ENCODE data around the gene CLCN3.
"Not testable (repeated sequence)": the region's sequence is repeated elsewhere in the genome, so short reads cannot be mapped to it uniquely, and the experiment has no call there.

The CLCN3 gene

DNA sequence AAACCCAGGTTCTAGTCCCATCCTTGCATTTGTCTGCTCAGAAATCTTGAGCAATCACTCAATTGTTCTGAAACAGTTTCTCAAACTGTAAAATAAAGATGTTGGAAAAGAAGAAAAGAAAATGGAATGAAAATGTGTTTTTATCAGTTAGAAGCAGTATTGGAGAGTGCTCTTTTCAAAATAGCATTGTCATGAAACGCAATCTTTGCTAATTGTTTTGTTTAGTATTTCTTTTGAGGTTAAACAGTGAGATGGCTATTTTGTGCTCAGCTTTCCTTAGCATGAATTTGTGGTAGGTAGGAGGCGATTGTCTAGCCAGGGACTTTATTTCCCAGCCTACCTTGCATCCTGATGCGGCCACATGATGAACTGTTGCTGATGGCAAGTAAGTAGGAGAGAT lies 148.0 kb downstream of the CLCN3 start:
- H3K36me3 ChIP-seq (ENCODE audit: control insufficient read depth, insufficient read depth, low read length), result no peaks in the 10 kb centered on the region

DNA sequence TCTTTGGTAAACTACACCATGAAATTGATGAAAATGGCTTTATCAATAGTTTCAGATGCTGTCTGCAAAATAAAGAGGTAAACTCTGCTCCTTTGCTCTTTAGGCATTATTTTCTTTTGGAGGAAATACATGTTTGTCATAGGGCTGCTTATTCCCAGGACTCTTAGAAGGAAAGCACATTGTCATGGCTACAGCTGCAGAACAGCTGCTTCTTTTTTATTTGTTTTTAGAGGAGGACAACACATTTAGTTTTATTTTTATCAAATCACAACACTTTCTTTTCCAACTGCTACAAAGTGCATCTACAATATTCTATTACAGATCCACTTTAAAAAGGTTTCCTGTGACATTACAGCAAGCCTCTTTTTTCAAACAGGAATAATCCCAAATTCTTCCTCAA lies 150.0 kb downstream of the CLCN3 start:
- no peak overlapping the region for H3K4me3 ChIP-seq (replicated peaks; ENCODE audit: low read depth, low read length)
- no peak for DNase-seq (ENCODE audit: extremely low read depth, insufficient read length)
- H3K36me3 ChIP-seq (ENCODE audit: control insufficient read depth, insufficient read depth, low read length), result no peaks in the 10 kb centered on the region
- H3K27me3 ChIP-seq (replicated peaks; ENCODE audit: control insufficient read depth, insufficient read depth, low read length), result no peaks in the 10 kb centered on the region
- TF ChIP-seq, protein P1, sequence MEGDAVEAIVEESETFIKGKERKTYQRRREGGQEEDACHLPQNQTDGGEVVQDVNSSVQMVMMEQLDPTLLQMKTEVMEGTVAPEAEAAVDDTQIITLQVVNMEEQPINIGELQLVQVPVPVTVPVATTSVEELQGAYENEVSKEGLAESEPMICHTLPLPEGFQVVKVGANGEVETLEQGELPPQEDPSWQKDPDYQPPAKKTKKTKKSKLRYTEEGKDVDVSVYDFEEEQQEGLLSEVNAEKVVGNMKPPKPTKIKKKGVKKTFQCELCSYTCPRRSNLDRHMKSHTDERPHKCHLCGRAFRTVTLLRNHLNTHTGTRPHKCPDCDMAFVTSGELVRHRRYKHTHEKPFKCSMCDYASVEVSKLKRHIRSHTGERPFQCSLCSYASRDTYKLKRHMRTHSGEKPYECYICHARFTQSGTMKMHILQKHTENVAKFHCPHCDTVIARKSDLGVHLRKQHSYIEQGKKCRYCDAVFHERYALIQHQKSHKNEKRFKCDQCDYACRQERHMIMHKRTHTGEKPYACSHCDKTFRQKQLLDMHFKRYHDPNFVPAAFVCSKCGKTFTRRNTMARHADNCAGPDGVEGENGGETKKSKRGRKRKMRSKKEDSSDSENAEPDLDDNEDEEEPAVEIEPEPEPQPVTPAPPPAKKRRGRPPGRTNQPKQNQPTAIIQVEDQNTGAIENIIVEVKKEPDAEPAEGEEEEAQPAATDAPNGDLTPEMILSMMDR (IDR thresholded peaks at IDR 0.05; ENCODE audit: insufficient read depth, low read length, poor library complexity, severe bottlenecking), result no peak

More for the DNA sequence above, 148.0 kb downstream of the CLCN3 start:
- no peak for DNase-seq (ENCODE audit: extremely low read depth, insufficient read length)
- TF ChIP-seq, protein P1 (IDR thresholded peaks at IDR 0.05; ENCODE audit: insufficient read depth, low read length, poor library complexity, severe bottlenecking), result no peak
- Histone ChIP-seq H3K27me3 (replicated peaks; ENCODE audit: control insufficient read depth, insufficient read depth, low read length) (no peaks in the 10 kb centered on the region), H3K4me3 (replicated peaks; ENCODE audit: low read depth, low read length) (no peak overlapping the region)

DNA sequence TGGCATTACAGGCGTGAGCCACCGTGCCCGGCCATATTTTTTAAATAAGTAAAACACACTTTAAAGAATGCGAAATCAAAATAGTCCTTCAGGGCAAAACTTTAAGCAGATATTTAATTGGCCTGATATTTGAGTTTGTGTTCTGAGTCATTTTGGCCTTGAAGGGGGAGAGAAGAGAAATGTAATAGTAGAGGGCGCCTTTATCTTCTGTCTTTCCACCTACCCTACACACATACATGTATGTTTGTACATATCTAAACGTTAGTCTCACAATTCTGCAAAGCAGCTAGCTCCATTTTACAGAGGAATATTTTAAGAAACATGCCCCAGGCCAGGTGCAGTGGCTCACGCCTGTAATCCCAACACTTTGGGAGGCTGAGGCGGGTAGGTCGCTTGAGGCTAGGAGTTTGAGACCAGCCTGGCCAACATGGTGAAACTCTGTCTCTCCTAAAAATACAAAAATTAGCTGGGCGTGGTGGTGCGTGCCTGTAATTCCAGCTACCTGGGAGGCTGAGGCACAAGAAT lies 151.2 kb downstream of the CLCN3 start:
- not testable (repeated sequence) for H3K36me3 ChIP-seq (ENCODE audit: control insufficient read depth, insufficient read depth, low read length); H3K4me3 ChIP-seq (replicated peaks; ENCODE audit: low read depth, low read length); H3K27me3 ChIP-seq (replicated peaks; ENCODE audit: control insufficient read depth, insufficient read depth, low read length); DNase-seq (ENCODE audit: extremely low read depth, insufficient read length)
